Esophagus muscularis mucosa (tissue), 4 donors: ENCODE data around the gene IL20. TPM values are rescaled to one million over a fixed set of nuclear protein-coding genes. Genes with fewer than 3 reads are reported as not detected.
"Not testable (repeated sequence)": the region's sequence is repeated elsewhere in the genome, so short reads cannot be mapped to it uniquely, and the experiment has no call there.

ENCODE experiments used
- DNase-seq: peaks from one replicate; pipeline ENCODE4 v3.0.0-alpha.2; 2017; ENCODE audit errors: extremely low spot score
- H3K27ac ChIP-seq, 4 donors: fragments of 200-600 bp; sonication (generic); replicated peaks in 1 of 4; 1 replicate in 3 of 4; 2 replicates in 1 of 4; pipeline ENCODE4 v1.5.1; 2016 to 2019; ENCODE audit warnings: mild to moderate bottlenecking in 1 of 4
- H3K27me3 ChIP-seq, 4 donors: fragments of 200-600 bp; sonication (generic); one replicate each; pipeline versions ENCODE4 v1.5.1 to v1.6.0; 2016 to 2019
- H3K36me3 ChIP-seq, 4 donors: fragments of 200-600 bp; sonication (generic); one replicate each; pipeline ENCODE4 v1.5.1; 2016 to 2019
- H3K4me1 ChIP-seq, 4 donors: fragments of 200-600 bp; sonication (generic); one replicate each; pipeline ENCODE4 v1.5.1; 2016 to 2019
- H3K4me3 ChIP-seq, 4 donors: fragments of 200-600 bp; sonication (generic); 1 replicate in 2 of 4; 2 replicates in 2 of 4; pipeline ENCODE4 v1.5.1; 2016 to 2019; ENCODE audit warnings: mild to moderate bottlenecking in 4 of 4, moderate library complexity in 1 of 4
- H3K9me3 ChIP-seq, 4 donors: fragments of 200-600 bp; sonication (generic); 1 replicate in 3 of 4; 2 replicates in 1 of 4; pipeline ENCODE4 v1.5.1; 2016 to 2019
- CTCF ChIP-seq, 3 experiments: fragments of 200-600 bp in 2 of 3; fragments of 450-650 bp in 1 of 3; sonication (generic) in 2 of 3; IDR thresholded peaks; one replicate each; pipeline ENCODE4 v1.5.1; 2017 to 2019; ENCODE audit warnings: antibody characterized with exemption in 3 of 3, mild to moderate bottlenecking in 2 of 3, moderate library complexity in 1 of 3
- EP300 ChIP-seq: sonication (generic); formaldehyde crosslinking; IDR thresholded peaks from one replicate; pipeline ENCODE4 v1.6.1; 2017; ENCODE audit warnings: antibody characterized with exemption
- POLR2A ChIP-seq: fragments of 450-650 bp; IDR thresholded peaks from one replicate; pipeline ENCODE4 v1.6.1; 2017; ENCODE audit warnings: antibody characterized with exemption, moderate library complexity, mild to moderate bottlenecking, low read depth
- POLR2AphosphoS5 ChIP-seq, 2 donors: sonication (generic); formaldehyde crosslinking; IDR thresholded peaks; one replicate each; pipeline ENCODE4 v1.6.1; 2017; ENCODE audit warnings: antibody characterized with exemption in 2 of 2
- WGBS: methylation state at CpG from one replicate; pipeline ENCODE4 v1.1.5; 2018; 5-methylcytosine and 5-hydroxymethylcytosine counted together
- intact Hi-C: fragments of 100-400 bp; cut with DNase I; formaldehyde crosslinking; loops from one replicate; pipeline ENCODE4 v1.15.1; 2023
- total RNA-seq, 4 donors: library from RNA; depleted of rRNA; stranded (reverse); fragments of >200 nt; gene quantifications; one replicate each; pipeline versions ENCODE4 v1.1.0 to v1.2.1, GENCODE V29; 2016

The IL20 gene
- total RNA-seq, 4 donors from 2014 or later: not detected

- intact Hi-C loops: no loop called here
- 93% methylated on average over 1 of the region's 1 CpG for WGBS
- Histone ChIP-seq H3K9me3 (peaks cover 0 to 12% (median 4%) of the 10 kb centered on the region in 4 donors), H3K27ac (no peak overlapping the region), H3K4me3 (no peak overlapping the region), H3K27me3 (no peaks in the 10 kb centered on the region), H3K4me1 (no peaks in the 10 kb centered on the region), H3K36me3 (no peaks in the 10 kb centered on the region)
- TF ChIP-seq EP300 (no peak), CTCF (IDR thresholded peaks at IDR 0.05) (no peak), POLR2A (no peak), POLR2AphosphoS5 (IDR thresholded peaks at IDR 0.05) (no peak)
- no peak for DNase-seq
Observed at GRCh38 chr1:206847946-206848345, 17.5 kb upstream of the IL20 start.

- DNase-seq: no peak
- 83% methylated on average over 2 of the region's 2 CpGs for WGBS
Observed at GRCh38 chr1:206850401-206850800, 15.0 kb upstream of the IL20 start.

GRCh38 chr1:206851341-206852010 lies 13.9 kb upstream of the IL20 start:
- no peaks in the 10 kb centered on the region for H3K27me3 ChIP-seq
- TF ChIP-seq CTCF (IDR thresholded peaks at IDR 0.05) (no peak), POLR2AphosphoS5 (IDR thresholded peaks at IDR 0.05) (no peak), EP300 (no peak), POLR2A (no peak)
- intact Hi-C loops: no loop called here
- 73% methylated on average over 5 of the region's 5 CpGs for WGBS
- H3K4me1 ChIP-seq: no peaks in the 10 kb centered on the region
- no peak overlapping the region for H3K4me3 ChIP-seq
- no peak for DNase-seq
- H3K27ac ChIP-seq: no peak overlapping the region
- no peaks in the 10 kb centered on the region for H3K36me3 ChIP-seq
- peaks cover 0 to 12% (median 8%) of the 10 kb centered on the region in 4 donors for H3K9me3 ChIP-seq

More at GRCh38 chr1:206850401-206850800, 15.0 kb upstream of the IL20 start:
- Histone ChIP-seq H3K27ac (no peak overlapping the region), H3K4me3 (no peak overlapping the region), H3K4me1 (no peaks in the 10 kb centered on the region), H3K27me3 (no peaks in the 10 kb centered on the region), H3K36me3 (no peaks in the 10 kb centered on the region), H3K9me3 (peaks cover 0 to 12% (median 8%) of the 10 kb centered on the region in 4 donors)
- intact Hi-C loops: no loop called here
- TF ChIP-seq EP300 (no peak), POLR2A (no peak), POLR2AphosphoS5 (IDR thresholded peaks at IDR 0.05) (no peak), CTCF (IDR thresholded peaks at IDR 0.05) (no peak)

GRCh38 chr1:206852662-206853061 lies 12.8 kb upstream of the IL20 start:
- H3K27ac ChIP-seq, intact Hi-C loops, H3K4me1 ChIP-seq, DNase-seq, H3K36me3 ChIP-seq, H3K27me3 ChIP-seq, H3K4me3 ChIP-seq: not testable (repeated sequence)
- peaks cover 0 to 12% (median 8%) of the 10 kb centered on the region in 4 donors for H3K9me3 ChIP-seq
- WGBS: 91% methylated on average over 2 of the region's 2 CpGs

- H3K4me1 ChIP-seq, H3K36me3 ChIP-seq, intact Hi-C loops, H3K4me3 ChIP-seq, DNase-seq, H3K27me3 ChIP-seq, H3K27ac ChIP-seq: not testable (repeated sequence)
- H3K9me3 ChIP-seq: peaks cover 0 to 12% (median 8%) of the 10 kb centered on the region in 4 donors
Observed at GRCh38 chr1:206853696-206854095, 11.7 kb upstream of the IL20 start.
